Mesothelial cell of epicardium (in vitro differentiated cells): ENCODE results near the gene AXIN1. TPM values are rescaled to one million over a fixed set of nuclear protein-coding genes. Genes with fewer than 3 reads are reported as not detected.

Experiments
- DNase-seq, 2 experiments: peaks; one replicate each; pipeline ENCODE4 v3.0.0; 2021; ENCODE audit warnings: low spot score in 2 of 2; ENCODE audit not compliant: unreplicated experiment in 2 of 2
- H3K27ac Mint-ChIP-seq: 2 replicates; pipeline ENCODE4 v1.8.0; 2021; ENCODE audit warnings: mixed read lengths
- H3K27me3 Mint-ChIP-seq: 2 replicates; pipeline ENCODE4 v1.8.0; 2021; ENCODE audit warnings: low read depth, mixed read lengths
- H3K36me3 Mint-ChIP-seq: 2 replicates; pipeline ENCODE4 v1.8.0; 2021; ENCODE audit warnings: mixed read lengths
- H3K4me1 Mint-ChIP-seq: 2 replicates; pipeline ENCODE4 v1.8.0; 2021; ENCODE audit warnings: mixed read lengths
- H3K4me3 Mint-ChIP-seq: 2 replicates; pipeline ENCODE4 v1.8.0; 2021; ENCODE audit warnings: mild to moderate bottlenecking, moderate library complexity, mixed read lengths
- H3K9me3 Mint-ChIP-seq: 2 replicates; pipeline ENCODE4 v1.8.0; 2021; ENCODE audit warnings: mixed read lengths
- CTCF ChIP-seq: fragments of 200-600 bp; sonication (generic); IDR thresholded peaks from one replicate; pipeline ENCODE4 v1.5.0; 2021; ENCODE audit warnings: antibody characterized with exemption; ENCODE audit not compliant: unreplicated experiment
- total RNA-seq: library from RNA; stranded (reverse); gene quantifications from 3 replicates; pipeline ENCODE4 v1.2.1, GENCODE V29; 2021

Gene AXIN1
- total RNA-seq, 1 donor from 2014 or later = 33.2 TPM

GRCh38 chr16:324201-324450 is 28.4 kb downstream of the AXIN1 start:
- TF ChIP-seq CTCF = no peak
- Mint-ChIP-seq H3K4me3 (no peak overlapping the region), H3K27ac (no peak overlapping the region), H3K4me1 (no peaks in the 10 kb centered on the region), H3K9me3 (no peaks in the 10 kb centered on the region), H3K27me3 (no peaks in the 10 kb centered on the region), H3K36me3 (peaks cover 8% of the 10 kb centered on the region)
- no peak for DNase-seq

- H3K4me3 Mint-ChIP-seq = no peak overlapping the region
- no peaks in the 10 kb centered on the region for H3K27me3 Mint-ChIP-seq
- no peak overlapping the region for H3K27ac Mint-ChIP-seq
- DNase-seq = no peak
- no peak for TF ChIP-seq CTCF
- H3K4me1 Mint-ChIP-seq = no peaks in the 10 kb centered on the region
- H3K9me3 Mint-ChIP-seq = no peaks in the 10 kb centered on the region
- H3K36me3 Mint-ChIP-seq = peaks cover 11% of the 10 kb centered on the region
These were observed 29.9 kb downstream of the AXIN1 start for GRCh38 chr16:322476-323143.

- Mint-ChIP-seq H3K27ac (no peak overlapping the region), H3K9me3 (no peaks in the 10 kb centered on the region), H3K4me3 (no peak overlapping the region), H3K27me3 (no peaks in the 10 kb centered on the region), H3K36me3 (peaks cover 11% of the 10 kb centered on the region), H3K4me1 (no peaks in the 10 kb centered on the region)
- no peak for TF ChIP-seq CTCF
- no peak for DNase-seq
These were observed 31.0 kb downstream of the AXIN1 start for GRCh38 chr16:321532-321931.

- H3K27ac Mint-ChIP-seq = no peak overlapping the region
- TF ChIP-seq CTCF = no peak
These were observed 32.3 kb downstream of the AXIN1 start for GRCh38 chr16:320206-320605.

GRCh38 chr16:318628-319027 is 33.9 kb downstream of the AXIN1 start:
- Mint-ChIP-seq H3K27ac (no peak overlapping the region), H3K4me3 (no peak overlapping the region), H3K9me3 (no peaks in the 10 kb centered on the region), H3K4me1 (no peaks in the 10 kb centered on the region), H3K36me3 (peaks cover 11% of the 10 kb centered on the region), H3K27me3 (no peaks in the 10 kb centered on the region)
- DNase-seq = no peak
- TF ChIP-seq CTCF = no peak

More at GRCh38 chr16:320206-320605, 32.3 kb downstream of the AXIN1 start:
- Mint-ChIP-seq H3K27me3 (no peaks in the 10 kb centered on the region), H3K4me1 (no peaks in the 10 kb centered on the region), H3K9me3 (no peaks in the 10 kb centered on the region), H3K36me3 (peaks cover 11% of the 10 kb centered on the region), H3K4me3 (no peak overlapping the region)
- DNase-seq = no peak

GRCh38 chr16:317583-317982 is 34.9 kb downstream of the AXIN1 start:
- no peak overlapping the region for H3K27ac Mint-ChIP-seq
- no peaks in the 10 kb centered on the region for H3K27me3 Mint-ChIP-seq
- no peak overlapping the region for H3K4me3 Mint-ChIP-seq
- H3K9me3 Mint-ChIP-seq = no peaks in the 10 kb centered on the region
- no peaks in the 10 kb centered on the region for H3K4me1 Mint-ChIP-seq
- TF ChIP-seq CTCF = no peak
- DNase-seq = no peak
- H3K36me3 Mint-ChIP-seq = peaks cover 11% of the 10 kb centered on the region
